HT-29 (cell line): ENCODE results near the gene SNX30. TPM values are rescaled to one million over a fixed set of nuclear protein-coding genes. Genes with fewer than 3 reads are reported as not detected.
A peak's percentile ranks its signal among the peaks of the same experiment; 100 is the strongest.

Experiments used
- DNase-seq: peaks from one replicate; pipeline ENCODE4 v3.0.0-alpha.2; 2015; ENCODE audit warnings: low spot score
- total RNA-seq: library from RNA; depleted of rRNA; stranded (reverse); fragments of >200 nt; shearing (Covaris generic); gene quantifications from 2 replicates; pipeline ENCODE4 v1.2.3, GENCODE V29; 2014; rRNA removed

The SNX30 gene
- total RNA-seq, 1 experiment from 2014 or later = 3.2 TPM

DNA sequence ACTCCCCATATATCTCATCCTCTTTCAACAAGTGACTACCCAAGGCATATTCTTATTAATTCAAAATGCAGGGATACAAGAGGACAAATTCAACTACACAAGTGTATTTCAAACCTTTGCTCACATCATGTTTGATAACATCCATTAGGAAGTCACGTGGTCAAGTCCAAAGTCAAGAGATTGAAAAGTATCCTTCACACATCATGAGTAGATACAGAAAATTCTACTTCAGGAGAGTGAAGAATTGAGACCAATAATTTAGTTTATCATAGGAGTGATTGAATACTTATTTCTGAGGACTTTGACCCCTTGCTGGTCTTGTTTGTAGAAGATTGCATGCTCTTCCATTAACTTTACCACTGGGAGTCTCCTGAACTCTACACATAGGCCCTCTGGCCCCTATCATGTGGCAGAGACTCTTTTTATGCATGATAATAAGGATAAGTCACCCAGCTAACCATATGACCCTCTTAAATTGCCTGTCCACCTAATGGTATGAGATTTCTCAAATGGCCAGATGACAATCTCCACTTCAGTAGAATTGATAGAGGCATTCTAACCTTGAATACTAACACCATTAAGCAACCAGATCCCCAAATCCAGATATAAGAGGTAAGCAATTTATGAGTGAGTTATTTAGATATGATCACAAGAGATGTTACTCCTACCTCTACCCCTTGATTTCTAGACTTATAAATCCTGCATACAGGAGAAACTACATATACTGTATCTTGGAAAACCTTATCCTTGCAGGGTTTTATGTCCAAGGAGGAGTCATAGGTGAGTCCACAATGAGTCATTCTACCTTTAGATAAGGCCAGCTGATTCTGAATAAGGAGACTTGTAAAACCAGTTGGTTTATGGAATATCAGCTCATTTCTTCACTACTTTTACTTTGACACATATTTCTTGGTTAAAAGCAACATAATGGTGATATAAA, 166.8 kb downstream of the SNX30 start:
- DNase-seq = peak; percentile 78

DNA sequence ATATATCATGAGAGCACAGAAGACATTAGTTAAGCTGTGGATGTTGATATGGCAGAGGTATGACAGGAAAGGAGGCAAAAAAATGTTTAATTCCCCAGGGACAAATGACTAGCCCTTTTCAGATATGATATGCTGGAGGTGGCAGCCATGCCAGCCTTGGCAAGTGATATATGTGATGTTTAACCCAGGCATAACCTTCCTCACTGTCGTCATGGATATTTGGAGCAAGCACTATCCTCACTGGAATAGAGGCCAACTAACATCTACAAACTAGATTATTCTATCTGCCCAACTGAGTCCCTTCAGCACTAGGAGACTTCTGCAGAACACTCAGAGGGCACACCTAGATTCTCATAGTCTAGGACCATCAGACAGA, 167.4 kb downstream of the SNX30 start:
- DNase-seq = no peak

DNA sequence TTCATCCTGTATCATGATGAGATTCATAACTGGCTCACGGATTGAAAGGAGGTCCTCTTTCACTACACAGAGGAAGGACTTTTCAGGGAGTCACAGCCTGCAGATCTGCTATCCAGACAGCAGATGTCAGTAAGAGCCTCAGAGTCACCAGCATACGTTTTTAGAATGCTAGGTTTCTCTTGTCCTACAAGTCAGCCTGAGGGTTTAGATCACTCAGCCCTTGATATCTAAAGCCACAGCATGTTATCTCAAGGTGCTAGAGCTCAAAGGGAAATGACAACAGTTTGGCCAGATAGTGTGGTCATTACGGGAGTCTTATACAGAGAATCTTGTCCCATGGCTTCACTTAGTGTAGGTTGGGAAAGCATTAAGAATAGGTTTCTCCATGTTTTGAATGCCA, 171.0 kb downstream of the SNX30 start:
- peak; percentile 46 for DNase-seq

Other genes with a start within 250 kb of the SNX30 start
- gene INIP, start 32.6 kb upstream of the SNX30 start, total RNA-seq = 9.2 and 10.5 TPM in 2 replicates
- not detected in 2 replicates for gene SLC46A2, start 140.1 kb downstream of the SNX30 start, total RNA-seq